Testis (tissue), 3 donors: Measurements from ENCODE around the gene PORCN. TPM values are rescaled to one million over a fixed set of nuclear protein-coding genes. Genes with fewer than 3 reads are reported as not detected.

Source experiments
- DNase-seq: peaks from one replicate; pipeline ENCODE4 v3.0.0-alpha.2; 2019
- H3K27ac ChIP-seq, 2 donors: fragments of 200-600 bp; sonication (generic); one replicate each; pipeline ENCODE4 v1.5.1; 2019
- H3K27me3 ChIP-seq: fragments of 200-600 bp; sonication (generic); one replicate; pipeline ENCODE4 v1.5.1; 2019
- H3K36me3 ChIP-seq: fragments of 200-600 bp; sonication (generic); one replicate; pipeline ENCODE4 v1.5.1; 2017; ENCODE audit warnings: low read depth; ENCODE audit errors: missing control alignments
- H3K4me1 ChIP-seq: fragments of 200-600 bp; sonication (generic); one replicate; pipeline ENCODE4 v1.5.1; 2019
- H3K4me3 ChIP-seq, 2 donors: fragments of 200-600 bp; sonication (generic); one replicate each; pipeline ENCODE4 v1.5.1; 2017 to 2019
- H3K9me3 ChIP-seq: fragments of 200-600 bp; sonication (generic); one replicate; pipeline ENCODE4 v1.5.1; 2017
- CTCF ChIP-seq, 3 experiments: fragments of 450-650 bp in 2 of 3; fragments of 200-600 bp in 1 of 3; sonication (generic) in 1 of 3; IDR thresholded peaks; one replicate each; pipeline ENCODE4 v1.5.1; 2016 to 2019; ENCODE audit warnings: antibody characterized with exemption in 3 of 3, mild to moderate bottlenecking in 2 of 3, moderate library complexity in 1 of 3
- POLR2A ChIP-seq: fragments of 450-650 bp; IDR thresholded peaks from one replicate; pipeline ENCODE4 v1.6.1; 2017; ENCODE audit warnings: antibody characterized with exemption, mild to moderate bottlenecking, moderate library complexity
- WGBS, 2 donors: methylation state at CpG; one replicate each; pipeline ENCODE4 v1.1.5; 2018; 5-methylcytosine and 5-hydroxymethylcytosine counted together
- intact Hi-C: fragments of 100-400 bp; cut with DNase I; formaldehyde crosslinking; loops from one replicate; pipeline ENCODE4 v1.15.1; 2023; ENCODE audit warnings: low total_unique reads
- polyA plus RNA-seq: library from polyadenylated mRNA; stranded (reverse); fragments of 350-450 nt; fragmentation: Illumina TruSeq; extraction: RNeasy Lipid Tissue Mini Kit (QIAGEN cat#74804); gene quantifications from one replicate; pipeline ENCODE4 v1.2.3, GENCODE V29; 2014; ENCODE audit warnings: low read depth, low replicate concordance; ENCODE audit not compliant: insufficient read depth
- total RNA-seq, 2 donors: library from RNA; depleted of rRNA; stranded (reverse); fragments of >200 nt; gene quantifications; one replicate each; pipeline ENCODE4 v1.2.3, GENCODE V29; 2016

PORCN gene
- total and polyA plus RNA-seq, 3 donors from 2014 or later, result 25.0 to 110 (median 58.7) TPM

- intact Hi-C loops, result no loop called here
- TF ChIP-seq CTCF (IDR thresholded peaks at IDR 0.05), result no peak
- TF ChIP-seq POLR2A, result no peak
- Histone ChIP-seq H3K4me3 (no peak overlapping the region), H3K4me1 (peaks cover 7% of the 10 kb centered on the region), H3K9me3 (no peaks in the 10 kb centered on the region), H3K27ac (no peak overlapping the region), H3K27me3 (no peaks in the 10 kb centered on the region), H3K36me3 (no peaks in the 10 kb centered on the region)
- DNase-seq, result no peak
- 70 to 82% methylated on average over 6 to 22 of the region's 23 CpGs for WGBS, 2 donors
Measured at GRCh38 chrX:48468693-48469691, 39.8 kb upstream of the PORCN start.

GRCh38 chrX:48470110-48470832, 38.5 kb upstream of the PORCN start, which contains the start of gene SLC38A5:
Gene SLC38A5, minus strand, starts transcription at chrX:48470260. Its CDS starts 2,336 bp downstream, at chrX:48467924.
- Histone ChIP-seq H3K9me3 (no peaks in the 10 kb centered on the region), H3K4me3 (no peak within 1 kb of the TSS), H3K27ac (no peak within 1 kb of the TSS), H3K27me3 (no peaks in the 10 kb centered on the region), H3K4me1 (peaks cover 7% of the 10 kb centered on the region), H3K36me3 (no peaks in the 10 kb centered on the region)
- intact Hi-C loops, result no loop called here
- 83 to 95% methylated on average over 3 to 9 of the region's 18 CpGs for WGBS, 2 donors
- TF ChIP-seq CTCF (IDR thresholded peaks at IDR 0.05) (no peak), POLR2A (no peak)
- no peak for DNase-seq

GRCh38 chrX:48470833-48471118, 38.0 kb upstream of the PORCN start:
- no peak overlapping the region for H3K4me3 ChIP-seq
- H3K9me3 ChIP-seq, result no peaks in the 10 kb centered on the region
- no peak for TF ChIP-seq CTCF (IDR thresholded peaks at IDR 0.05)
- TF ChIP-seq POLR2A, result no peak
- intact Hi-C loops, result no loop called here
- H3K27me3 ChIP-seq, result no peaks in the 10 kb centered on the region
- WGBS, 2 donors, result 86 to 93% methylated on average over 3 to 9 of the region's 9 CpGs
- DNase-seq, result no peak
- H3K27ac ChIP-seq, result no peak overlapping the region
- H3K4me1 ChIP-seq, result peaks cover 7% of the 10 kb centered on the region
- H3K36me3 ChIP-seq, result no peaks in the 10 kb centered on the region

GRCh38 chrX:48471504-48471903, 37.3 kb upstream of the PORCN start:
- H3K27me3 ChIP-seq, result no peaks in the 10 kb centered on the region
- intact Hi-C loops, result no loop called here
- H3K4me3 ChIP-seq, result no peak overlapping the region
- no peak for TF ChIP-seq CTCF (IDR thresholded peaks at IDR 0.05)
- TF ChIP-seq POLR2A, result no peak
- no peak overlapping the region for H3K27ac ChIP-seq
- no peaks in the 10 kb centered on the region for H3K36me3 ChIP-seq
- peaks cover 7% of the 10 kb centered on the region for H3K4me1 ChIP-seq
- H3K9me3 ChIP-seq, result no peaks in the 10 kb centered on the region
- no peak for DNase-seq
- 86 to 97% methylated on average over 6 to 8 of the region's 8 CpGs for WGBS, 2 donors
